Esophagus muscularis mucosa (tissue), 4 donors: ENCODE results near the gene DNAH3. TPM values are rescaled to one million over a fixed set of nuclear protein-coding genes. Genes with fewer than 3 reads are reported as not detected.

Experiments
- DNase-seq: peaks from one replicate; pipeline ENCODE4 v3.0.0-alpha.2; 2017; ENCODE audit errors: extremely low spot score
- H3K27ac ChIP-seq, 4 donors: fragments of 200-600 bp; sonication (generic); replicated peaks in 1 of 4; 1 replicate in 3 of 4; 2 replicates in 1 of 4; pipeline ENCODE4 v1.5.1; 2016 to 2019; ENCODE audit warnings: mild to moderate bottlenecking in 1 of 4
- H3K27me3 ChIP-seq, 4 donors: fragments of 200-600 bp; sonication (generic); one replicate each; pipeline versions ENCODE4 v1.5.1 to v1.6.0; 2016 to 2019
- H3K36me3 ChIP-seq, 4 donors: fragments of 200-600 bp; sonication (generic); one replicate each; pipeline ENCODE4 v1.5.1; 2016 to 2019
- H3K4me1 ChIP-seq, 4 donors: fragments of 200-600 bp; sonication (generic); one replicate each; pipeline ENCODE4 v1.5.1; 2016 to 2019
- H3K4me3 ChIP-seq, 4 donors: fragments of 200-600 bp; sonication (generic); 1 replicate in 2 of 4; 2 replicates in 2 of 4; pipeline ENCODE4 v1.5.1; 2016 to 2019; ENCODE audit warnings: mild to moderate bottlenecking in 4 of 4, moderate library complexity in 1 of 4
- H3K9me3 ChIP-seq, 4 donors: fragments of 200-600 bp; sonication (generic); 1 replicate in 3 of 4; 2 replicates in 1 of 4; pipeline ENCODE4 v1.5.1; 2016 to 2019
- EP300 ChIP-seq: sonication (generic); formaldehyde crosslinking; IDR thresholded peaks from one replicate; pipeline ENCODE4 v1.6.1; 2017; ENCODE audit warnings: antibody characterized with exemption
- POLR2A ChIP-seq: fragments of 450-650 bp; IDR thresholded peaks from one replicate; pipeline ENCODE4 v1.6.1; 2017; ENCODE audit warnings: antibody characterized with exemption, moderate library complexity, mild to moderate bottlenecking, low read depth
- POLR2AphosphoS5 ChIP-seq, 2 donors: sonication (generic); formaldehyde crosslinking; IDR thresholded peaks; one replicate each; pipeline ENCODE4 v1.6.1; 2017; ENCODE audit warnings: antibody characterized with exemption in 2 of 2
- WGBS: methylation state at CpG from one replicate; pipeline ENCODE4 v1.1.5; 2018; 5-methylcytosine and 5-hydroxymethylcytosine counted together
- intact Hi-C: fragments of 100-400 bp; cut with DNase I; formaldehyde crosslinking; loops from one replicate; pipeline ENCODE4 v1.15.1; 2023
- total RNA-seq, 4 donors: library from RNA; depleted of rRNA; stranded (reverse); fragments of >200 nt; gene quantifications; one replicate each; pipeline versions ENCODE4 v1.1.0 to v1.2.1, GENCODE V29; 2016
- TF ChIP-seq, protein P1 (sequence below), 3 experiments: fragments of 200-600 bp in 2 of 3; fragments of 450-650 bp in 1 of 3; sonication (generic) in 2 of 3; IDR thresholded peaks; one replicate each; pipeline ENCODE4 v1.5.1; 2017 to 2019; ENCODE audit warnings: antibody characterized with exemption in 3 of 3, mild to moderate bottlenecking in 2 of 3, moderate library complexity in 1 of 3

The DNAH3 gene
- total RNA-seq, 4 donors from 2014 or later, result under 0.01 to 0.13 TPM; not detected in 2

- peak overlapping the region; percentile 93 to 99 (median 99) for H3K27ac ChIP-seq
- no peaks in the 10 kb centered on the region for H3K27me3 ChIP-seq
- WGBS, result 53% methylated on average over 4 of the region's 4 CpGs
- peak overlapping the region in 2 of 4 donors; percentile 2 to 12 for H3K4me3 ChIP-seq
- no peak for DNase-seq
- intact Hi-C loops, result no loop called here
- no peaks in the 10 kb centered on the region for H3K36me3 ChIP-seq
- H3K4me1 ChIP-seq, result peaks cover 70 to 86% (median 78%) of the 10 kb centered on the region in 4 donors
- no peaks in the 10 kb centered on the region for H3K9me3 ChIP-seq
- TF ChIP-seq POLR2AphosphoS5 (IDR thresholded peaks at IDR 0.05) (no peak), EP300 (no peak), POLR2A (no peak)
- TF ChIP-seq, protein P1, sequence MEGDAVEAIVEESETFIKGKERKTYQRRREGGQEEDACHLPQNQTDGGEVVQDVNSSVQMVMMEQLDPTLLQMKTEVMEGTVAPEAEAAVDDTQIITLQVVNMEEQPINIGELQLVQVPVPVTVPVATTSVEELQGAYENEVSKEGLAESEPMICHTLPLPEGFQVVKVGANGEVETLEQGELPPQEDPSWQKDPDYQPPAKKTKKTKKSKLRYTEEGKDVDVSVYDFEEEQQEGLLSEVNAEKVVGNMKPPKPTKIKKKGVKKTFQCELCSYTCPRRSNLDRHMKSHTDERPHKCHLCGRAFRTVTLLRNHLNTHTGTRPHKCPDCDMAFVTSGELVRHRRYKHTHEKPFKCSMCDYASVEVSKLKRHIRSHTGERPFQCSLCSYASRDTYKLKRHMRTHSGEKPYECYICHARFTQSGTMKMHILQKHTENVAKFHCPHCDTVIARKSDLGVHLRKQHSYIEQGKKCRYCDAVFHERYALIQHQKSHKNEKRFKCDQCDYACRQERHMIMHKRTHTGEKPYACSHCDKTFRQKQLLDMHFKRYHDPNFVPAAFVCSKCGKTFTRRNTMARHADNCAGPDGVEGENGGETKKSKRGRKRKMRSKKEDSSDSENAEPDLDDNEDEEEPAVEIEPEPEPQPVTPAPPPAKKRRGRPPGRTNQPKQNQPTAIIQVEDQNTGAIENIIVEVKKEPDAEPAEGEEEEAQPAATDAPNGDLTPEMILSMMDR (IDR thresholded peaks at IDR 0.05), result no peak
Observed at GRCh38 chr16:20906341-20907255, 244.0 kb downstream of the DNAH3 start.

DNA sequence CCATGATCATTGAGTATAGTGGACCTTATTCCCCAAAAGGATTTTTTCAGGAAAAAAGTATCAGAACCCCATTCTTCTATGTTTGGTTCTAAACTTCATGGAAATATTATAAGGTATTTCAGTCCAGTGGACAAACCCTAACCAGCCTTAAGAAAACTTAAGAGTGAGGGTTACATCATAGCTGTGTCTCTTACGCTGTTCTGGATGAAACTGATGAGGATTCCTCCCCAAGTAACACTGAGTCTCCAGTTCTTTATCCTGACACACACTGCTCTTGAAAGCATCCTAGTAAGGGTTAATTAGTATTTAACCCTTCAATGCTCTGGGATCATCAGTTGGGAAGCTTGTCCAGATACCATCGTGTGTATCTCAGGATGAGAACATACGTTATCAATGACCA, 245.1 kb downstream of the DNAH3 start:
- WGBS, result 68% methylated on average over 3 of the region's 3 CpGs
- H3K36me3 ChIP-seq, result no peaks in the 10 kb centered on the region
- H3K27ac ChIP-seq, result peak overlapping the region; percentile 93 to 99 (median 99)
- intact Hi-C loops, result no loop called here
- H3K27me3 ChIP-seq, result no peaks in the 10 kb centered on the region
- TF ChIP-seq POLR2A, result no peak
- H3K4me1 ChIP-seq, result peaks cover 65 to 78% (median 74%) of the 10 kb centered on the region in 4 donors
- no peak overlapping the region for H3K4me3 ChIP-seq
- H3K9me3 ChIP-seq, result no peaks in the 10 kb centered on the region
- no peak for DNase-seq

GRCh38 chr16:20904507-20905081, 246.1 kb downstream of the DNAH3 start:
- no peak for TF ChIP-seq POLR2A
- TF ChIP-seq POLR2AphosphoS5 (IDR thresholded peaks at IDR 0.05), result no peak
- TF ChIP-seq, protein P1 (IDR thresholded peaks at IDR 0.05), result no peak
- TF ChIP-seq EP300, result no peak
- 34% methylated on average over 3 of the region's 3 CpGs for WGBS
- peak overlapping the region; percentile 93 to 99 (median 99) for H3K27ac ChIP-seq
- no peaks in the 10 kb centered on the region for H3K9me3 ChIP-seq
- no peak overlapping the region for H3K4me3 ChIP-seq
- no peaks in the 10 kb centered on the region for H3K36me3 ChIP-seq
- H3K4me1 ChIP-seq, result peaks cover 63 to 75% (median 70%) of the 10 kb centered on the region in 4 donors
- H3K27me3 ChIP-seq, result no peaks in the 10 kb centered on the region
- intact Hi-C loops, result no loop called here
- no peak for DNase-seq

- peak overlapping the region; percentile 93 to 99 (median 99) for H3K27ac ChIP-seq
- H3K4me1 ChIP-seq, result peaks cover 68 to 81% (median 73%) of the 10 kb centered on the region in 4 donors
- H3K27me3 ChIP-seq, result no peaks in the 10 kb centered on the region
- H3K36me3 ChIP-seq, result no peaks in the 10 kb centered on the region
- 55% methylated on average over 5 of the region's 5 CpGs for WGBS
- TF ChIP-seq, protein P1 (IDR thresholded peaks at IDR 0.05), result no peak
- no peak for TF ChIP-seq EP300
- no peak for TF ChIP-seq POLR2A
- TF ChIP-seq POLR2AphosphoS5 (IDR thresholded peaks at IDR 0.05), result no peak
- H3K4me3 ChIP-seq, result no peak overlapping the region
- no peaks in the 10 kb centered on the region for H3K9me3 ChIP-seq
- intact Hi-C loops, result no loop called here
- no peak for DNase-seq
Observed at GRCh38 chr16:20903899-20904506, 246.6 kb downstream of the DNAH3 start.
